DMS 273 (cell line): ENCODE data around the gene GOLPH3.
"Not testable (repeated sequence)": the region's sequence is repeated elsewhere in the genome, so short reads cannot be mapped to it uniquely, and the experiment has no call there.

Source experiments
- DNase-seq: peaks from one replicate; lab custom pipeline; 2025; ENCODE audit not compliant: unreplicated experiment; lab: John Stamatoyannopoulos, UW

The GOLPH3 gene

DNA sequence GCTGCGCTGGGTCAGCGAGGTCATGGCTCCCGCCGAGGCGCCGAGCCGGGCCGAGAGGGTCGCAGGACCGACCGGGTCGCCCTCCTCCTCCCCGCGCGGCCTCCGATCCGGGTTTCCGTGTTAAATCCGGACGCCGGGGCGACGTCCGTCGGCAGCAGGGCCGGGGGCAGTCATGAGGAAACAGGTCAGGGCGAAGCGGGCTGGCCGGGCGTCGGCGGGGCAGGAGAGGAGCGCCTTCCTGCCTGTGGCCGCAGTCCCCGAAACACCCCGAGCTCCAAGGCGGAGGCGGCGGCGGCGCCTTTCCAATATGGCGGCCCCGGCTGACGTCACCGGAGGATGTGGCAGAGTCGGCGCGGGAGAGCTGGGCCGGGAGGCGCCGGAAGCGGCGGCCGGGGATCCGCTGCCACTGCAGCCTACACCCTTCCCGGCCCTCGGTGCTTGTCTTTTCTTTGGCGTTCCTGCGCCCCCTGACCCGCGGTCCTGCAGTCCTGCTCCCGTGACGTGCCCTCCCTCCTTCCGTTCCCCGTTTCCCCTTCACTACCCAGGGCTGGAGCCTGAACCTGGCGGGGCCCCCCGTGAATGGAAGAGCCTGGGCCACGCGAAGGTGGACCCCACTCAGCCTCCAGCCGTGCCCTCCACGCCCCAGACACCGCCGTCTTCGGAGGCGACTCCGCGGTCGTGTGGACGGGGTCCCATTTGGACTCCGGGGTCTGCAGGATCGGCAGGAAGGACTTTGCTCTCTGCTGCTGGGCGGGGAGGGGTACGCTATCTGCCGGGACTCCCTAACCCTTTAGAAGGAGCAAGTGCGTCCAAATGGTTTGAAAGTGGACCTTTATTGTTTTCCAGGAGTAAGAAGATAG is at the start of gene GOLPH3:
TSS of gene GOLPH3 (minus strand) at position 309 of the 860 bp plus-strand sequence. CDS start at position 24, 285 bp downstream.
- DNase-seq: peak; percentile 98

DNA sequence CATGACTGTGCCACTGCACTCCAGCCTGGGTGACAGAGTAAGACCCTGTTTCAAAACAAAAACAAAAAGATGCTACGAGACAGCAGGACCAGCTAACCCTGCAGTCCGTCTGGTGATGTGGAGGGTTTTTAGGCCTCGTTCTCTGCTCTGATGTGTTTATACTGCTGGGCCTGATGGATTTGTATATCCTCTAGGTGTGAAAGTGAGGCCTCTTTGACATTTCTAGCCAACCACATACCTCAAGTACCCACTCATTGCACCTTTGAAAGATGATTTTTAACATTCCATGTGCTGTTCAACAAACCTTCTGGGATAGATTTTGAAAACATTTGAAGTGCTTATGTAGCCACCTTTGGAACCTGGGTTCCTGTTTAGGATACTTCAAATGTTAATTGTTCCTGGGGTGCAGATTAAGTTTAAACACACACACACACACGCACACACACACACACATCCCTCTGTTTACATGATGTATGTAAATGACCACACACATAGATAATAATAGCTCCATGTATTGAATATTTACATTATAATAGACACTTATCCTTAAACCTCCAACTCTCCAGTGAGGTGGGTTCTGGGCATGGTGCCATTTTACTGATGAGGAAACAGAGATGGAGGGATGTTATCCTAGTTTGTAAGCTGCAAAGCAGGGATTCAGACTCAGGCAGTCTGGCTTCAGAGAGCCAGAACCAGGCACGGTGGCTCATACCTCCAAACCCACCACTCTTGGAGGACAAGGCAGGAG is 48.8 kb upstream of the GOLPH3 start:
- no peak for DNase-seq

DNA sequence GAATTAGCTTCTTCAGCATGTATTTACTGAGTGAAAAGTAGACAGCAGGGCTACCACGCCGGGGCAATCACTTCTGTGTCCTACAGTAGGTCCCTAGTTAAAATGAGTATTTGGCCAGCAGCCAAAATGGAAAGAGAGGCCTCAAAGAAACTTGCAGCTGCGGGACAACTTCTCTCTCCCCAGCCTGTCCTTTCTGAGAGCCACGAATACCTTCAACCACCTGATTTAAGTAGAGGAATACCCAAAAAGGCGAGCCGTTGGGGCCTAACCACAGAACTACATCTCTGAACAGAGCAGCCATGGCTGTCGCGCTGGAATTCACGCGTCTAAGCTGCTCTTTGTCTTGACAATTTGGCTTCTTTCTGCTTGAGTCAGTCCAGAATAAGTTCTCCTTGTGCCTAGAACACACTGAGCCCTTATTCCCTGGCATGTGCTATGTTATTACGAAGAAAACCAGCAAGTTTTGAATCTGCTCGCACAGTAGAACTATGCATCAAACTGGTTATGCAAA is 43.8 kb upstream of the GOLPH3 start:
- DNase-seq: peak; percentile 76

DNA sequence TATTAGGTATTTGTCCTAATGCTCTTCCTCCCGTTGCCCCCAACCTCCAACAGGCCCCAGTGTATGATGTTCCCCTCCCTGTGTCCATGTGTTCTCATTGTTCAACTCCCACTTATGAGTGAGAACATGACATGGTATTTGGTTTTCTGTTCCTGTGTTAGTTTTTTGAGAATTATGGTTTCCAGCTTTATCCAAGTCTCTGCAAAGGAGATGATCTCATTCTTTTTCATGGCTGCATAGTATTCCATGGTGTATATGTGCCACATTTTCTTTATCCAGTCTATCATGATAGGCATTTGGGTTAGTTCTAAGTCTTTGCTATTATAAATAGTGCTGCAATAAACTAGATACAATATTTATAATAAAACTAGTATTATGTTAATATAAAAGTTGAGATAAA is 40.2 kb upstream of the GOLPH3 start:
- DNase-seq: not testable (repeated sequence)

DNA sequence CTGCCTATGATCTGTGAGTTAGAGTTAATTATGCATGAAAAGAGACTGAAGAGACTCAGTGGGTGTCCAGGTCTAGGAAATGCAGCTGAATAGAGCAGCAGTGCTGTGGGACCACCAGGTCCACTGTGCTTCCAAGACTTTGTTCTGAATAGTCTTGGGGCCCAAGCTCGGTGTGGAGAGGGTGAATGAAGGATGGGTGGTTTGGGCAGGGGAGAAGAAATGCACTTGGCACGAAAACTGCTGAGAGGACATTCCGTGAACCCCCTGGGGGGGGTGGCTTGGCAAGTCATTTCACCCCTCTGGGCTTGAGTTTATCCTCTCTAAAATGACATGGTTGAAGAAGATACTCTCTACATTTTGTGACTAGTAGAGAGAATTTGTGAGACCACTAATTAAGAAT is 36.0 kb upstream of the GOLPH3 start:
- DNase-seq: no peak

DNA sequence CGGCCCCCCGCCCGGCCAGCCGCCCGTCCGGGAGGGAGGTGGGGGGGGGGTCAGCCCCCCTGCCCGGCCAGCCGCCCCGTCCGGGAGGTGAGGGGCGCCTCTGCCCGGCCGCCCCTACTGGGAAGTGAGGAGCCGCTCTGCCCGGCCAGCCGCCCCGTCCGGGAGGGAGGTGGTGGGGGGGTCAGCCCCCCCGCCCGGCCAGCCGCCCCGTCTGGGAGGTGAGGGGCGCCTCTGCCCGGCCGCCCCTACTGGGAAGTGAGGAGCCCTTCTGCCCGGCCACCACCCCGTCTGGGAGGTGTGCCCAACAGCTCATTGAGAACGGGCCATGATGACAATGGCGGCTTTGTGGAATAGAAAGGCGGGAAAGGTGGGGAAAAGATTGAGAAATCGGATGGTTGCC is 34.7 kb upstream of the GOLPH3 start:
- not testable (repeated sequence) for DNase-seq

DNA sequence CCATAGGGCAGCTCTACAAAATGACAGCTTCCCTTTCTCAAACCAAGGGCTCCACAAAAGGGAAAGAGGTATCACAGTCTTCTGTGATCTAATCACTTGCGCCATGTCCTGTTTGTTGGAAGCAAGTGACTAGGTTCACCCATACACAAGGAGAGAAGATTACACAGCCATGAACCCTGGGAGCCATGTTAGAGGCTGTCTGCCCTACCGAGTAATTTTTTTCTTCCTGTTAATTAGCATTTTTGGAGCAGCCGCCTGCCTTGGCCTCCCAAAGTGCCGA is 33.2 kb upstream of the GOLPH3 start:
- DNase-seq: no peak

DNA sequence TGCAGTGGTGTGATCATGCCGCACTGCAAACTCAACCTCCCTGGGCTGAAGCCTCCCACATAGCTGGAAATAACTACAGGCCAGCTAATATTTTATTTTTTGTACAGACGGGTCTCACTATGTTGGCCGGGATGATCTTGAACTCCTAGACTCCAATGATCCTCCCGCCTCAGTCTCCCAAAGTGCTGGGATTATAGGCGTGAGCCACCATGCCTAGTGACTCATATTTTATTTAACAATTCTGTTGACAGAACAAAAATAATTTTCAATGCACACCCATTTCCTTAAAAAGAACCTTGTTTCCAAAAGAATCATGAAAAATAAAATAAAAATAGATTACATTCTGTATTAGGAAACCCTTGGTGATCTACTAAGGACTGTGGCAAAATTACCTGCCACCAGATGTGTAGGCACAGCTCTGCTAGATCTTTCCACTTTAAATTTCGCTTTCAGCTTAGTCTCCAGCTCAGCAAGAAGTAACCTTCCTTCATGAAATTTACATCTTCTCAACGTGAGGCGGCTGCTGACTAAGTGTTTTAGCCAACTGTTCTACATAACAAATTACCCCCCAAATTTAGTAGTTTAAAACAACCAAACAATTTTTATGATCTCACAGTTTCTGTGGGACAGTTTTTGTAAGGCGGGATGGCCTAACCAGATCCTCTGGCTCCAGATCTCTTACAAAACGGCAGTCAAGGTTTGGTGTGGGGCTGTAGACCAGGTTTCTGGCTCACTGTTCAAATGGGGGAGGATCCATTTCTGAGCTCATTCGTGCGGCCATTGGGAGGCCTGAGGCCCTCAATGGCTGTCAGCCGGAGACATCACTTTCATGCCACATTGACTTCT is 32.6 kb upstream of the GOLPH3 start:
- no peak for DNase-seq

DNA sequence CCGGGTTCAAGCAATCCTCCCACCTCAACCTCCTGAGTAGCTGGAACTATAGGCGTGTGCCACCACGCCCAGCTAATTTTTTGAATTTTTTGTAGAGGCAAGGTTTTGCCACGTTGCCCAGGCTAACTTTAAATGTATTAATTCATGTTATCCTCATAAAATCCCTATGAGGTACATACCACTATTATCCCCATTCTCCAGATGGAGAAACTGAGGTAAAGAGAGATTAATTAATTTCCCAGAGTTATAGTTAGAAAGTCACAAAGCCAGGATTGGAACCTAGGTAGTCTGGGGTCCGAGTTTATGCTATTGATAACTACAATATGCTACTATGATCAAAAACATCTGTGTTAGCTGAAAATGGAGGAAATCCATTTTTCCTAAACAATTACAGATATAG is 31.9 kb upstream of the GOLPH3 start:
- no peak for DNase-seq

DNA sequence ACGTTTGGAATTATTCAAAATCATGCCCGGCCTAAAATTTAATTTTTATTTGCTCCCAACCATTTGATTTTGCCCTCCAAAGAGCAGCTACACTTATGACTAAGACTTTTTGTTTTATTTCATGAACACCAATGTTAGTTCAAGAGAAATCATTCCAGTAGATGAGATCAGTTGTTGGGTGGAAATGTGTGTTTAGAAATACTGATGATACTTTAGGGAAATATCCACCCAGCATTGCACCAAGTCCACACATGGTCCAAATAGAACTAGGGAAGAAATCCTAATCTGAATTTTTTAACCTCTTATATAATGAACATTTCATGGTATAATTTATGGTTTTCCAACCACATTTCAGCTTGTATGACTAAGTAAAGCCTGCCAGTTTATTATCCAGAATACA is 28.3 kb upstream of the GOLPH3 start:
- no peak for DNase-seq

DNA sequence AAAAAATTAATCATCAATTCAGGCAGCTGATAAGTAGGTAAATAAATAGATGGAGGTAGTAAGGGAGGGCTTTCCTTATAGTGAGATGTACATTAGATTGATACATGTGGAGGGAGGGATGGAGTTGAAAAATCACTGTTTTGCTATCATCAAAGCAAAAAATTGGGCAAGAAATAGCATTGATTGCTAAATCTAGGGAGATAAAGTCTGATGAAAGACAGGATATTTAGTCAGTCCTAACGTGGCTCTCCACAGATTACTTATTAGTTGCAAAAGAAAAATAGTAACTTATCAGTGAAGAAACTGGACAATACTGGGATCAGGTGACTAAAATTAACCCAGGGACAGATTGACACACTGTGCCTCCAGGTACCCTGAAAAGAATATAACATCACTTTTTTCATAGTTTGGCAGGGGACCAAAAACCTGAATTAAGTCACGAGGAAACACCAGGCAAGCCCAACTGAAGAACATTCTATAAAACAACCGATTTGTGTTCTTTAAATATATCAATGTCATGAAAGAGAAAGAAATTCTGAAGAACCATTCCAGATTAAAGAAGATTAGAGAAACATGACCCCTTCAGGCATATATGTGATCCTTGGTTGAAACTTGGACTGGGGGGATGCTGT is 27.1 kb upstream of the GOLPH3 start:
- no peak for DNase-seq

DNA sequence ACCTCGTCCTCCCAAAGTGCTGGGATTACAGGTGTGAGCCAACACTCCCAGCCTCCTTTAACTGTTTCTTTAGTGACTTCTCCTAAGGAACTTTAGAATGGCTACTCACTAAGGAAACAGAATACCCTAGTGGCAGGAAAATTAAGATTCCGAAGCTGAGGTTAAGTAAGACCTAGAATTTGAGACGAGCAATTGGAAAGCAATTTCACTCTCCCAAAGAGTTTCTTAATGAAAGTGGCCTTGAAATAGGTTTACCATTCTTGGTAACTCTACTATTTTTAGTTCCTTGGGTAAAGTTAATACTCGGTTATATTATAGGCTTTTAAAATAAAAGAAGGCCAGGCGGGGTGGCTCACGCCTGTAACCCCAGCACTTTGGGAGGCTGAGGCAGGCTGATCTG is 22.9 kb upstream of the GOLPH3 start:
- DNase-seq: no peak

DNA sequence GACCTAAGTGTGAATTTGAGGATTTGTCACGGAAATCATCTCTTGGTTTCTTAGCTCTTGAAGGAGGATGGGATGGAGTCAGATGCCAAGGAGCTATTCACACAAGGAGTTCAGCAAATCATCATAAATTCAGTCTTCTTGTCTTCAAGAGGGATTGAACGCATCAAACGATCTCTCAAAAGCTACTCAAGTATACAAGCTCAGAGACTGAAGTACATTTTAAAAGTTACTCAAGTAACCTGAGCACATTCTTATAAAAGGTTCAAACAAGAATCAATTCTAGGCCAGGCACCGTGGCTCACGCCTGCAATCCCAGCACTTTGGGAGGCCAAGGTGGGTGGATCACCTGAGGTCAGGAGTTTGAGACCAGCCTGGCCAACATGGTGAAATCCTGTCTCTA is 21.1 kb upstream of the GOLPH3 start:
- DNase-seq: no peak

DNA sequence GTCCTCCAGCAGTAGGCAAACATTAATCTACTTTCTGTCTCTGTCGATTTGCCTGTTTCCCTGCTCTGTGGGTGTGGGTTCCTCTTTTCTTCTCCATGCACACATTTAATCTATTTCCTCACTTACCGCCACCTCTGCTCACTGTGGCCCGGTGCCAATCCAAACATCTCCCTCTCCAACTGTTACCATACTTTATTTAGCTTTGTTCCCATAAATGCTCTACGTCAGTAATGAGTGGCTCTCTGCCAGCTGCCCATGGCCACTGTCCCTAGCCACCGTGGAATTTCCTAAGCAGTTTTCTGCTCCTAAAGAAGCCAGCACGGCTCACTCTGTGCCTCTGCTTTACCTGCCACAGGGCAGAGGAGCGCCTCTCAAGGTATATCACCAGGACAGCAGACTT is 19.5 kb upstream of the GOLPH3 start:
- peak; percentile 88 for DNase-seq

DNA sequence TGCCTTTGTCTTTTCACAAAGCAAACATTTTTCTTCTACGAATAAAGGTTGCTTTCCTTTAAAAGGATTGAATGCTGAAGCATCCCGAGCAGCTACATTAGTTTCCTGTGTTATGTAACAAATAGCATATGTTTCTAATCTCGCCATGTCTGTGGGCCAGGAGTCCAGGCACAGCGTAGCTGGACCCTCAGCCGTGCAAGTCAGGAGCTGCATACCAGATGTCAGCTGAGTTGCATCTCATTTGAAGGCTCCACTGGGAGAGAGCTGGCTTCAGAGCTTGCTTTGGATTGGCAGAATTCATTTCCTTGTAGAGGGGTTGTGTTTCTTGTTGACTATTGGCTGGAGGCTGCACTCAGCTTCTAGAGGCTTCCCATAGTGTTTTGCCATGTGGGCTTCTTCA is 16.0 kb upstream of the GOLPH3 start:
- peak; percentile 69 for DNase-seq

DNA sequence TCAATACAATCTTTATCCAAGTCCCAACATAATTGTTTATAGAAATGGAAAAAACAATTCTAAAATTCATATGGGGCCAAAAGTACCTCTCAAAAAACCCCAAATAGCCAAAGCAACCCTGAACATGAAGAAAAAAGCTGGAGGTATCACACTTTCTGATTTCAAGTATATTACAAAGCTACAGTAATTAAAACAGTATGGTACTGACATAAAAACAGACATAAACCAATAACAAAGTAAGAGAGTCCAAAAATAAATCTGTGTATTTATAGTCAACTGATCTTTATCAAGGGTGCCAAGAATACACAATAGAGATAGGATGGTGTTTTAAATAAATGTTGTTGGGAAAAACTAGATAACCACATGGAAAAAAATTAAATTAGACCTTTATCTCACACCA is 13.6 kb upstream of the GOLPH3 start:
- DNase-seq: no peak

DNA sequence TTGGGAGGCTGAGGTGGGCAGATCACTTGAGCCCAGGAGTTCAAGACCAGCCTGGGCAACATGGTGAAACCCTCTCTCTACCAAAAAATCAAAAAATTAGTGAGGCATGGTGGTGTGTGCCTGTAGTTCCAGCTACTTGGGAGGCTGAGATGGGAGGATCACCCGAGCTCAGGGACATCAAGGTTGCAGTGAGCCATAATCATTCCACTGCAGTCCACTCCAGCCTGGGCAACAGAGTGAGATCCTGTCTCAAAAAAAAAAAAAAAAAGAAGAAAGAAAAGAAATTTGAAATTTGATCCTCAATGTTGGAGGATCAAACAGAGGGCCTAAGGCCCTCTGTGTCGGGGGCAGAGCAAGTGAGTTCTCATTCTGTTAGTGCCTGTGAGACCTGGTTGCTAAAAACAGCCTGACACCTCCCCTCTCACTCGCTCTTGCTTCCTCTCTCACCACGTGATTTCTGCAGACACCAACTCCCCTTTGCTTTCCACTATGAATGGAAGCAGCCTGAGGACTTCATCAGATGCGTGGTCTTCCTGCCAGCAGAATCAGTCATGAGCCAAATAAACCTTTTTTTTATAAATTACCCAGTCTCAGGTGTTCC is 8.4 kb upstream of the GOLPH3 start:
- DNase-seq: no peak

DNA sequence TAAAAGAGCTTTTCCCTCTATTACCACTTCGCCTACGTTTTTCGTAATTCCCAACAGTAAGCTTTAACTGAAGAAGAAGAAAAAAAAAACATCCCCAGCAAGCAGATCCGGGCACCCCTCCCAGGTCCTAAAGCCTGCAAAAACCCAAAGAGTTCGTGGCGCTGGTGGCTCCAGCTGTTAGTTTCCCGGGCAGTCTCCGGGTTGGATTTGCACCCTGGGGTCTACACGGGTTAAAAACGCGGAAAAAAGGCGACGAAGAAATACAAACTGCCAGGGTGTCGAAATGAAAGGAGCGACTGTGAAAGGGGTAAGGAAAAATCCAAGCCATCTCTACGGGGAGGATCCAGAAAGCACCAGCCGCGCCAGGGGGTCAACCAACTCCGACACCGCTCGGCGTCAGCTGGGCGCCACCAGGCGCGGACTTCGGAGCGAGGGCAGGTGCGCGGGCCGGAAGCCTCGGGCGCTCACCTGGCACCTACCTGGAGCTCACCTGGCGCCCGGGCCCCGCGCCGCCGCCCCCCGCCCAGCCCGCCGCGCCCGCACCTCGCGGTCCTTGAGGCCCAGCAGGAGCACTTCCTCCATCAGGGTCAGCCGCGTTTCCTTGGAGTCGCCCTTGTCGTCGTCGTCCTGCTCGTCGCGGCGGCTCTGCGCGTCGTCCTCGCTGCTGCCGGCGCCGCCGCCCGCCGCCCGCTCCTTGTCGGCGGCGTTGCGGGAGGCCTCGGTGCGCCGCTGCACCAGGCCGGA is 680 bp downstream of the GOLPH3 start:
- peak; percentile 82 for DNase-seq

DNA sequence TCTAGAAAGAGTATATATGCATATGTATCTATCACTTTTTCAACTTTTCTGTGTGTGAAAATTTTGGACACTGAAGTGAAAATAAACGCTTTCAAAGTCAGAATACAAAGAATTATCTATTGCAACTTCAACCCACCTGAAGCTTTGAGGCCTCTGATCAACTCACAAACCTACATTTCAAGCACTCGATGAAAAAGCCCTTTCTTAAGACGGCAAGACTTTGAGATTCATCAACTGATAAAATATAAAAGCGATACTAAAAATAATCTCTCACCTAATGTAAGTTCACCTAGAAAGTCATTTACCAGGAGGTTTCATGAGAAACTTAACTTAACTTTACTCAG is 1.2 kb downstream of the GOLPH3 start:
- peak; percentile 55 for DNase-seq
